Effector memory CD8-positive, alpha-beta T cell (primary cell): ENCODE results near the gene GABBR2.
"Not testable (repeated sequence)": the region's sequence is repeated elsewhere in the genome, so short reads cannot be mapped to it uniquely, and the experiment has no call there.

Experiments
- ATAC-seq: fragments of 150-1000 bp; cut with Tn5 transposase; replicated peaks from 2 replicates; pipeline ENCODE4 v1.10.0; 2021; ENCODE audit warnings: mild to moderate bottlenecking, moderate library complexity
- DNase-seq, 3 experiments: peaks; one replicate each; pipeline ENCODE4 v3.0.0; 2021
- H3K27ac Mint-ChIP-seq, 2 donors: one replicate each; pipeline ENCODE4 v1.8.0; 2022; ENCODE audit warnings: mild to moderate bottlenecking in 2 of 2, mixed read lengths in 2 of 2, moderate library complexity in 2 of 2
- H3K27me3 Mint-ChIP-seq, 2 donors: one replicate each; pipeline ENCODE4 v1.8.0; 2022; ENCODE audit warnings: mixed read lengths in 2 of 2
- H3K36me3 Mint-ChIP-seq: one replicate; pipeline ENCODE4 v1.8.0; 2022; ENCODE audit warnings: mild to moderate bottlenecking, moderate library complexity, mixed read lengths; ENCODE audit not compliant: insufficient read depth
- H3K4me1 Mint-ChIP-seq, 2 donors: one replicate each; pipeline ENCODE4 v1.8.0; 2022; ENCODE audit warnings: low read depth in 2 of 2, mixed read lengths in 2 of 2
- H3K4me3 Mint-ChIP-seq, 2 donors: one replicate each; pipeline ENCODE4 v1.8.0; 2022; ENCODE audit warnings: mild to moderate bottlenecking in 2 of 2, mixed read lengths in 2 of 2, moderate library complexity in 2 of 2
- H3K9me3 Mint-ChIP-seq, 2 donors: one replicate each; pipeline ENCODE4 v1.8.0; 2022; ENCODE audit warnings: mixed read lengths in 2 of 2

The GABBR2 gene

GRCh38 chr9:98300611-98301010, 408.1 kb downstream of the GABBR2 start:
- no peak overlapping the region for H3K27ac Mint-ChIP-seq
- no peak overlapping the region for H3K4me3 Mint-ChIP-seq
- peaks cover 0 to 16% of the 10 kb centered on the region in 2 donors for H3K27me3 Mint-ChIP-seq
- DNase-seq: no peak
- no peaks in the 10 kb centered on the region for H3K9me3 Mint-ChIP-seq
- ATAC-seq: no peak
- H3K4me1 Mint-ChIP-seq: no peaks in the 10 kb centered on the region
- H3K36me3 Mint-ChIP-seq: no peaks in the 10 kb centered on the region

GRCh38 chr9:98298476-98298875, 410.3 kb downstream of the GABBR2 start:
- H3K4me3 Mint-ChIP-seq: no peak overlapping the region
- no peak overlapping the region for H3K27ac Mint-ChIP-seq

GRCh38 chr9:98295824-98296223, 412.9 kb downstream of the GABBR2 start:
- Mint-ChIP-seq H3K27me3 (peaks cover 21 to 26% of the 10 kb centered on the region in 2 donors), H3K27ac (no peak overlapping the region), H3K36me3 (no peaks in the 10 kb centered on the region), H3K4me3 (no peak overlapping the region), H3K9me3 (no peaks in the 10 kb centered on the region), H3K4me1 (peaks cover 0 to 2% of the 10 kb centered on the region in 2 donors)
- DNase-seq (no peak), ATAC-seq (no peak)

More at GRCh38 chr9:98298476-98298875, 410.3 kb downstream of the GABBR2 start:
- DNase-seq (no peak), ATAC-seq (no peak)
- H3K27me3 Mint-ChIP-seq: peaks cover 4 to 25% of the 10 kb centered on the region in 2 donors
- no peaks in the 10 kb centered on the region for H3K9me3 Mint-ChIP-seq
- H3K4me1 Mint-ChIP-seq: no peaks in the 10 kb centered on the region
- H3K36me3 Mint-ChIP-seq: no peaks in the 10 kb centered on the region

GRCh38 chr9:98291820-98292219, 416.9 kb downstream of the GABBR2 start:
- Mint-ChIP-seq H3K4me1 (peaks cover 0 to 2% of the 10 kb centered on the region in 2 donors), H3K27ac (no peak overlapping the region), H3K4me3 (no peak overlapping the region), H3K9me3 (no peaks in the 10 kb centered on the region), H3K27me3 (peaks cover 37% of the 10 kb centered on the region in 2 donors), H3K36me3 (no peaks in the 10 kb centered on the region)
- no peak for DNase-seq
- ATAC-seq: no peak

- ATAC-seq (no peak), DNase-seq (no peak)
- Mint-ChIP-seq H3K27ac (no peak overlapping the region), H3K4me1 (peaks cover 0 to 2% of the 10 kb centered on the region in 2 donors), H3K27me3 (peaks cover 33 to 38% of the 10 kb centered on the region in 2 donors), H3K9me3 (no peaks in the 10 kb centered on the region), H3K36me3 (no peaks in the 10 kb centered on the region), H3K4me3 (no peak overlapping the region)
Measured at GRCh38 chr9:98290411-98290810, 418.3 kb downstream of the GABBR2 start.

GRCh38 chr9:98289614-98290201, 419.0 kb downstream of the GABBR2 start:
- Mint-ChIP-seq H3K27ac (no peak overlapping the region), H3K4me1 (peaks cover 0 to 2% of the 10 kb centered on the region in 2 donors), H3K9me3 (no peaks in the 10 kb centered on the region), H3K27me3 (peaks cover 26 to 38% of the 10 kb centered on the region in 2 donors), H3K4me3 (no peak overlapping the region), H3K36me3 (no peaks in the 10 kb centered on the region)
- ATAC-seq: no peak
- DNase-seq: no peak

GRCh38 chr9:98288881-98289280, 419.9 kb downstream of the GABBR2 start:
- DNase-seq (no peak), ATAC-seq (no peak)
- Mint-ChIP-seq H3K4me3 (no peak overlapping the region), H3K27ac (no peak overlapping the region), H3K4me1 (peaks cover 0 to 2% of the 10 kb centered on the region in 2 donors), H3K36me3 (no peaks in the 10 kb centered on the region), H3K9me3 (no peaks in the 10 kb centered on the region), H3K27me3 (peaks cover 26 to 38% of the 10 kb centered on the region in 2 donors)

- peaks cover 26 to 34% of the 10 kb centered on the region in 2 donors for H3K27me3 Mint-ChIP-seq
- no peaks in the 10 kb centered on the region for H3K36me3 Mint-ChIP-seq
- H3K4me3 Mint-ChIP-seq: no peak overlapping the region
Measured at GRCh38 chr9:98287384-98287783, 421.4 kb downstream of the GABBR2 start.

GRCh38 chr9:98285446-98285845, 423.3 kb downstream of the GABBR2 start:
- no peak for ATAC-seq
- H3K36me3 Mint-ChIP-seq: no peaks in the 10 kb centered on the region
- peaks cover 22 to 33% of the 10 kb centered on the region in 2 donors for H3K27me3 Mint-ChIP-seq
- no peak overlapping the region for H3K27ac Mint-ChIP-seq
- no peak for DNase-seq
- no peaks in the 10 kb centered on the region for H3K4me1 Mint-ChIP-seq
- no peaks in the 10 kb centered on the region for H3K9me3 Mint-ChIP-seq
- H3K4me3 Mint-ChIP-seq: no peak overlapping the region

More at GRCh38 chr9:98287384-98287783, 421.4 kb downstream of the GABBR2 start:
- DNase-seq (no peak), ATAC-seq (no peak)
- Mint-ChIP-seq H3K27ac (no peak overlapping the region), H3K9me3 (no peaks in the 10 kb centered on the region), H3K4me1 (peaks cover 0 to 2% of the 10 kb centered on the region in 2 donors)

- DNase-seq: no peak
- ATAC-seq: no peak
- no peaks in the 10 kb centered on the region for H3K9me3 Mint-ChIP-seq
- H3K27me3 Mint-ChIP-seq: peaks cover 29 to 36% of the 10 kb centered on the region in 2 donors
- no peak overlapping the region for H3K27ac Mint-ChIP-seq
- no peak overlapping the region for H3K4me3 Mint-ChIP-seq
- no peaks in the 10 kb centered on the region for H3K36me3 Mint-ChIP-seq
- H3K4me1 Mint-ChIP-seq: no peaks in the 10 kb centered on the region
Measured at GRCh38 chr9:98284754-98285153, 424.0 kb downstream of the GABBR2 start.

GRCh38 chr9:98283143-98283542, 425.6 kb downstream of the GABBR2 start:
- DNase-seq, H3K4me1 Mint-ChIP-seq, ATAC-seq, H3K36me3 Mint-ChIP-seq, H3K9me3 Mint-ChIP-seq, H3K27ac Mint-ChIP-seq, H3K4me3 Mint-ChIP-seq: not testable (repeated sequence)
- peaks cover 44 to 51% of the 10 kb centered on the region in 2 donors for H3K27me3 Mint-ChIP-seq

- DNase-seq (no peak), ATAC-seq (no peak)
- H3K27ac Mint-ChIP-seq: no peak overlapping the region
- no peaks in the 10 kb centered on the region for H3K9me3 Mint-ChIP-seq
- no peak overlapping the region for H3K4me3 Mint-ChIP-seq
- no peaks in the 10 kb centered on the region for H3K4me1 Mint-ChIP-seq
- H3K36me3 Mint-ChIP-seq: no peaks in the 10 kb centered on the region
- peaks cover 33 to 50% of the 10 kb centered on the region in 2 donors for H3K27me3 Mint-ChIP-seq
Measured at GRCh38 chr9:98281281-98281680, 427.5 kb downstream of the GABBR2 start.

- no peaks in the 10 kb centered on the region for H3K36me3 Mint-ChIP-seq
- H3K27me3 Mint-ChIP-seq: peaks cover 35 to 51% of the 10 kb centered on the region in 2 donors
- no peak overlapping the region for H3K4me3 Mint-ChIP-seq
- no peaks in the 10 kb centered on the region for H3K9me3 Mint-ChIP-seq
- no peak for ATAC-seq
- no peak overlapping the region for H3K27ac Mint-ChIP-seq
- no peak for DNase-seq
- H3K4me1 Mint-ChIP-seq: no peaks in the 10 kb centered on the region
Measured at GRCh38 chr9:98280574-98280973, 428.2 kb downstream of the GABBR2 start.

- ATAC-seq: no peak
- no peak overlapping the region for H3K4me3 Mint-ChIP-seq
Measured at GRCh38 chr9:98280162-98280561, 428.6 kb downstream of the GABBR2 start.

More at GRCh38 chr9:98280162-98280561, 428.6 kb downstream of the GABBR2 start:
- no peaks in the 10 kb centered on the region for H3K4me1 Mint-ChIP-seq
- DNase-seq: no peak
- H3K9me3 Mint-ChIP-seq: no peaks in the 10 kb centered on the region
- no peak overlapping the region for H3K27ac Mint-ChIP-seq
- no peaks in the 10 kb centered on the region for H3K36me3 Mint-ChIP-seq
- peaks cover 36 to 52% of the 10 kb centered on the region in 2 donors for H3K27me3 Mint-ChIP-seq
